Fibroblast of the conjunctiva (primary cell): ENCODE results near the gene RAD54L.
"Not testable (repeated sequence)": the region's sequence is repeated elsewhere in the genome, so short reads cannot be mapped to it uniquely, and the experiment has no call there.

Source experiments
- DNase-seq: peaks from one replicate; pipeline ENCODE4 v3.0.0-alpha.2; 2010; ENCODE audit warnings: low read depth

The RAD54L gene

DNA sequence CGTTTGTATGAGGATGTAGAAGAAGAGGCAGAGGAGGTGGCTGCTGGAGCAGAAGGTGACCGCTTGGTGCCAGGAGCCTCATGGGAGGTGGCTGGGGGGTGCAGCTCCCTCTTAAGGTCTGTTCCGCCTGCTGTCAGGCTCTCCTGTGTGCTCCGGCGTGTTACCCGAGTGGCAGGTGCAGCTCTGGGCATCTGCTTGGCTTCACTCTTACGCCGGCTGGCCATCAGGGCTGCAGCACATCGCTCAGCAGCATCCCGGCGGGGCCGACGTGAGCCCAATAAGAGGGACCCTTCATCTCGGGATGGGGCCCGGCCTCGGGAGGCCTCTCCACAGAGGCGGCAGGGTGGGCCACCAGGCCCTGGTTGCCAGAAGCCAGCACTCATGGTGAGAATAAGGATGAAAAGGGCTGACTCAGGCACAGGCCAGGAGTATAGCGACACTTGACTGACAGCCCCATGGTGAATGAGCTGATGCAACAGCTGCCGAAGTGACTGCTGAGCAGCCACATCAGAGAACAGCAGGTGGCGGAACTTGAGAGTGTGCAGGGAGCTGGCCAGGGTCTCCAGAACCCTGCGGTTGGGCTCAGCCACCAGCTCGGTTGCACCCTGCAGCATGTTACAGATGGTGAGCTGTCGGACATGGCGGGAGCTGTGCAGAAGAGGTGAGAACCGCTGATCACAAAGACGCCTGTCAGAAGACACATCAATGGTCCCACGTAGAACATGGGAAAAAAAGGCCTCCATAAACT is 38.3 kb downstream of the RAD54L start:
- no peak for DNase-seq

DNA sequence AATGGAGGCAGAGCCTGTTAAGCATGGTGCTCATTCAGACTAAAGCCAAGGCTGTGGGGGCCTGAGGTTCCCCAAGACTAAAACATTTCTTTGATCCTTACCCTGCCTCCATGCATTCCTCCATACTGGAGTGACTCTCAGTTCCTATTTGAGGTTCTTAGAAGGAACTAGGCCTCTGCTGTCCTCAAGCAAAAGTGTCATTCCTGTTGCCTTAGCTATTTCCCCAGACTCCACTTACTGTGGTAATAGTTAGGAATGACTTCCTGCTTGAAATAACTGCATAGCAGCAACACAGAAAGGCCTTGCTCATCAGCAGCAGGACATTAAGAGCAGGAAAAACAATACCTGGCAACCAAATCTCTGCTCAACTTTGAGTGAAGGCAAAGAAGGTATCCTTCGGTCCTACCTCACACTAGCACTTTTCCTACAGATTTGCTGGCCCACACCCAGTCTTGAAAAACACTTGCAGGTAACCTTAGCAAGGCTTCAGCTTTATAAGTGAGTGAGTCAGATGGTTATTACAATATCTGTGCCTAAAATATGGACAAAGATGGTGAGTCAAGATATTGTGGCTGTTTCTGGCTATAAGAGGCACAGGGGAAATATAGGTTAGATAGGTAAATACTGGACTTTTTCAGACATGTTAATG is 41.0 kb downstream of the RAD54L start:
- no peak for DNase-seq

DNA sequence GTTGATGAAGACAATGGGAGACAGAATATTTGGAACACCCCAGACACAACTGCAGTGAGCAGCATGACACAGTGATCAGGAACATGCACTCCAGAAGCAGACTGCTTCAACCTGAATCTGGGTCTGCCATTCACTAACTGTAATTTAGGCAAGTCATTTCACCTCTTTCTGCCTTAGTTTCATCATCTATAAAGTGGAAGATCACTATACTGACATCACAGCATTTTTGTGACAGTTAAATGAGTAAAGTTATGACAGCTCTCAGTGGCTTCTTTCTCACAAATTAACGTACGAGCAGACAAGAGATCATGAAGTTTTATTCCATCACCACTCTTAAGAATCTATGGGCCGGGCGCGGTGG is 41.6 kb downstream of the RAD54L start:
- no peak for DNase-seq

DNA sequence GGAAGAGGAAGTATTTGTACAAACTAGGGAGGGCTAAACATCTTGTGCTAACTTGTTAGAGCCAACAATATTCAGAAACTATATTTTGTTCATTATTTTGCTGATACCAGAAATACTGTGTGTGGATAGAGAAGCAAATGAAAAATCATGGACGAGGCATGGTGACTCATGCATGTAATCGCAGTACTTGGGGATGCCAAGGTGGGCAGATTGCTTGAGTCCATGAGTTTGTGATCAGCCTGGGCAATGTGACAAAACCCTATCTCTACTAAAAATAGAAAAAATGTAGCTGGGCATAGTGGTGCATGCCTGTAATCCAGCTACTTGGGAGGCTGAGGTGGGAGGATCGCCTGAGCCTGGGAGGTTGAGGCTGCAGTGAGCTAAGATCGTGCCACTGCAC is 42.4 kb downstream of the RAD54L start:
- no peak for DNase-seq

DNA sequence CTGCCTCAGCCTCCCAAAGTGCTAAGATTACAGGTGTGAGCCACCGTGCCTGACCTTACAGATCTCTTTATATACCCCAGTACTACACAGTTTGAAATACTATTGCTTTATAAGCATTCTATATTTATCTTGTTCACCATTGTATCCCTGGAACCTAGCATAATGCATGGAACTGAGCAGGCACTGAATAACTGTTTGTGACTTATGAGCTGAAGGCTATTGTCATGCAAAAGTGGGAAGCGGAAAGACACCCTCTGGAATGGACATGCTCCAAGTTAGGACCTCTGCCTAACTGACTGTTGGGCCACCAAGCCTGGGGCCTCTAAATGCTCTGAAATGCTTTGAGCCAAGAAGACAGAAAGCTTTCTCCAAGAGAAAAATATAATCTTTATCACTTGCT is 47.7 kb downstream of the RAD54L start:
- DNase-seq: no peak

DNA sequence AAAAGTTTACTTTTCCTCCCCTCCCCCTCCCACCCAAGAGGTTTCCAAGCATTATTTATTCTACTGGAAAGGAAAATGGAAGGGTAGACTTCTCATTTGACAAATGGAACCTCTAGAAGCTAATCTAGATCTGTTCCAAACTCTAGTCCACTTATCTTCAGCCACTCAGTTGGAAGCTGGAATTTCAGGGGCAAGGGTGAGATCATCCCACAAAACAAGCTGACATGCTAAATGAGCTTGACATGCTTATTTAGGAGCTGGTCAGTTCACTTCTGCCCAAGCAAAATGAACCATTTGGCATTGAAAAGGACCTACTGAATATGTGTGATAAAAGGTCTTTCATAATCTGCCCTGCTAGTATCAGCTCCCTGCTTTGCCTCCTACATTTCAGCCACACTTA is 50.8 kb downstream of the RAD54L start:
- DNase-seq: no peak

DNA sequence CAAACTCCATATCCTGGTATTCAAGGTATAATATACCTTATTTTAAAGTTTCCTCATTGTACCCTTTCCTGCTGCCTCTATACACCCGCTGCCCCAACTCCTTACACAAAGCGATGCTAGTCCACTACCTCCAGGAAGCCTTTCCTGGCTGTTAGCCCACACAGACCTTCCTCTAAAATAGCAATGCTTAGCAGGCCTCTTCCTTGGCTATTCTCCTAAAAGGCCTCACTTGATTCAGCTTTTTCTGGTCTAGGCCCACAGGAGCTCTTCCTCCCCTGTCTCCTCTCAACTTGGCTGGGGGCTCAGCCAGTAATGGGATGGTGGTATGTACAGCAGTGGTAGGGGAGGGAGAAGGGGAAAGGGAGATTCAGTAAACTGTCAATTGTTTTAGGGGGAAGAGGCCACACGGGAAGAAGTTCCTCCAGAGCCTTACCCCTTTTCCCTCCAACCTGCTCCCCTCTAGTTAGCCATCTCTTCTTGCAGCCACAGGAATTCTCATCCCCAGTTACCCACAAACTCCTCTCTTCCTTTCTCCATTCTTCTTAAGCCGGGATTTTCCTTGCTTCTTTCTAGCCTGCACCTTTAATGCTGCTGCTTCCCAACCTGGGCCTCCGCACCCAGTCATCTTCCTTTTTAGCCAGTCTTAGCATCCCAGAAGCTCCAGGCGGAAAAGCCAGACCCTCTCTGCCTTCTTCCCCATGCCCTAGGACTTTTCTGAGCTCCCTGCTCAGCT is 53.3 kb downstream of the RAD54L start:
- DNase-seq: no peak

DNA sequence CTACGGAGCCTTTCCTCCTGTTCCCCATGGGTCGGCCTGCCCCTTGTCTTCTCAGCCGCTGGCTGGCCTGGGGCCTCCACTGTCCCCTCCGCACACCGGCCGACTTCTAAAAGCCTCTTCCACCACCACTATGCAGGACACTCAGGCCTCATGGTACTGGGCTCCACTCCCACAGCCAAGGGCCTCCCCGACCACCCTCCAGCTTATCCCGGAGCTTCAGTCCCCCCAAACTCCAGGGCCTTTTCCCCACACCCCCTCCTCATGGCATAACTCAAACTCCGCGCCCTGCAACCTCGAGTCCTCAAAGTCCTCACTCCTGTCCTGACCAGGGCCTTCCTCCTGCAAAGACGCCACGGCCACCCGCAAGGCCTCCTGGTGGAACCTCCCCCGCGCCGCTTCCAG is 53.8 kb downstream of the RAD54L start:
- DNase-seq: no peak

DNA sequence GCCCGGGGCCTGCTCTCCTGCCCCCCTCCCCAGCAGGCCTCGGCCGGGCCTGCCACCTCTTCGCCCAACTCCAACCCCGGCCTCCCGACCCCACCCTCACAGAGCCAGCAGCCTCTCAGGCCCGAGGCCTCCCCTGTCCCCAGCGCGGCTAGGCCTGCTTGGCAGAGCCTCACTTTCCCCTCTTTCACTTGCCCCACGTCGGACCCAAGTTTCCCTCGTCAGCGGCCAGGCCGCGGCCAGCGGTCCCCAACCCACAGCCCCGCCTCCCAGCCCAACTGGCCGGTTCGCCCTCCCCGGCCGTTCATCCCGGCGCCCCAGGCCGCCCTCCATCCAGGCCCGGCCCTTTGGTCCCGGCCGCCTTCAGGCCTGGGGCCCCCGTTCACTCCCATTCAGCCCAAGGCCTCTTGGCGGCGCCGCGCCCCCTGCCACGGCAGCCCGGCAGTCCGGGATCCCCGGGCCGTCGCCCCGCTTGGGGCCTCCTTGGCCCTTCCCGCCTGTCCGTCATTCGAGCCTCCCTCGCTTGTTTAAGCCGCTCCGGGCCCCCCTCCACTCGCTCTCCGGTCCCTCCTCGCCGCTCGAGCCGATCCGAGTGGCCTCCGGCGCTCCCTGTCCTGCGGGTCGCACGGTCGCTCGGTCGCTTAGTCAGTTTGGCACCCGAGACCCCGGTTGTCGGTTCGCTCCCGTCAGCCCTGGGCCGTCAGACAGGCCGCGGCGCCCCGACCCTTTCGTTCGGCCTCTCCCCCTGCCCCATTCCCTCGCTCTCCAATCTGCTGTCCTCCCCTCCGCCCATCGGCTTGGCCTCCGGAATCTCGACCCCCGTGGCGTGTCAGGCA is 54.5 kb downstream of the RAD54L start:
- no peak for DNase-seq

DNA sequence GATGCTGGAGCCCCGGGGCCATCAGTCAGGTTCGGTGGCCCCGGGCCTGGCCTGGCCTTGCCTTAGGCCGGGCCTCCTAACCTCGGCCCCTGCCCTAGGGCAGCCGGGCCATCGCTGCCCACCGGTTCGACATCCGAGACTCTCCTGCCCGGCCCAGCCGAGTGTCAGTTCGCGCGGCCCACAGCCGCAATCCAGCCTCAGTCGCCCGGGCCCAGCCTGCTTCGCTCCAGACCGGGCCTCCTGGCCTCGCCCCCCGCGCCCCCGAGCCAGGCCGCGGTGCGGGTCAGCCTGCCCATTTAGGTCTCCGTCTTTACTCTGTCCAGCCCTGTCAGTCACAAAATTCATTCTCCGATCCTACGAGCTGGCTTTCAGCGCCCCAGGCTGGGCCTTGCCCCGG is 55.1 kb downstream of the RAD54L start:
- no peak for DNase-seq

DNA sequence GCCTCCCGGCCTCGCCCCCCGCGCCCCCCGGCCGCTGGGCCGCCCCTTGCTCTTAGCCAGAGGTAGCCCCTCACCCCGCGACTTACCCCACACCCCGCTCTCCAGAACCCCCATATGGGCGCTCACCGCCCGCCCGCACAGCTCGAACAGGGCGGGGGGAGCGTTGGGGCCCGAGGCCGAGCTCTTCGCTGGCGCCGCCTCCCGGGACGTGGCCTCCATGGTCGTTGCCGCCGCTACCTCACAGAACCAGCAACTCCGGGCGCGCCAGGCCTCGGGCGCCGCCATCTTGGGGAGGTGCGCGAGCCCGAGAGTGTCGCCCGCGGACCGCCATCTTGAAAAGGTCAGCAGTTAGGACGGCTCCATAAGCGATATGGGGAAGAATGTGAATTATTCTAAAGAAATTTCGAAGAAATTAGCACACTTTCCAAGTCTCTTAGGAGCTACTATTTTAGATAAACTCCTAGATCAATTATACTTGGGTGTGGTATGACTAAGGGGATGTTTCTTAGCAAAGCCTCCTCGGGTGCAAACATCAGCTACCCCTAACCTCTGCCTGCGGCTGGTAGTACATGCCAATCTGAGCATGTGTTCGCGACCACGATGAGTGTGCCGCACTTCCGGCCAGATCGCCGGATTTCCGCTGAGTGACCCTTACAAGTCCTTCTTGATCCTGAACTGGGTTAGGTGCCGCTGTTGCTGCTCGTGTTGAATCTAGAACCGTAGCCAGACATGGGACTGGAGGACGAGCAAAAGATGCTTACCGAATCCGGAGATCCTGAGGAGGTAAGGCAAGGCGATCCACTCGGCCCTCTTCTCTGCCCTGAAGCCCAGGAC is 55.7 kb downstream of the RAD54L start, which contains the start of the genes LRRC41 and UQCRH:
TSS of gene LRRC41 (minus strand) at position 579 of the 834 bp plus-strand sequence. CDS start at position 285, 294 bp downstream.
TSS of gene UQCRH (plus strand) at position 661 of the 834 bp plus-strand sequence. CDS start at position 730, 69 bp downstream.
- DNase-seq: peak; percentile 98

DNA sequence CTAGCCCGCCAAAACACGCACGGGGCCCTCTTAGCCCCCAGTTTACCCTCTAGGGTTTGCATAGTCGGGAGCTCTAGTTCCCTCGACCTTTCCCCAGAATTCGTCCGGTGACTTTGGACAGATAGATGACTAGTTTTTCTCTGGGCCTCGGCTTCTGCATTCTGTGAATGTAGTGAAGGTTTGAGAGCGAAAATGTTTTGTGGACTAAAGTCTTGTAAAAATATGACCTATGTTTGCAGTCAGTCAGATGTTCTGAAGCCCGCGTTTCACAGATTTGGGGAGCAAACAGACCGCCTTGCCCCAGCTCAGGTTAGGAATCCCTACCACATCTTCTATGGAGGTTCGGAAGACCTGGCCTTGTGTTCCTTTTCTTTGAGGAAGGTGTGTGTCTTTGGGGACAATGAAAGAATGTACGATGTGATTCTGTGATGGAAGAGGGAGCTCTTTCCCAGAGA is 56.3 kb downstream of the RAD54L start:
- DNase-seq: no peak

DNA sequence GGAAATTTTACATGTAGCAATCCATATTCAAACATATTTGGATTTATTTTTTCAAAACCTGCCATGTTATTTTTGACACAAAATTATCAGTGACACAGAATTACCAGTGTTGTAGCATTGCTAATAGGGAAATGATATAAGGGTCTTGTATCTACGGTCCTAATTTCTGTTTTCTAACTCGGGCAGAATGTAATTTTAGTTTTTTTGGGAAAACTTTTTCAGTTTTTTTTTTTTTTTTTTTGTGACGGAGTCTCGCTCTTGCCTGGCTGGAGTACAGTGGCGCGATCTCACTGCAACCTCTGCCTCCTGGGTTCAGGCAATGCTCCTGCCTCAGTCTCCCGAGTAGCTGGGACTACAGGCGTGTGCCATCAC is 58.6 kb downstream of the RAD54L start:
- DNase-seq: no peak

DNA sequence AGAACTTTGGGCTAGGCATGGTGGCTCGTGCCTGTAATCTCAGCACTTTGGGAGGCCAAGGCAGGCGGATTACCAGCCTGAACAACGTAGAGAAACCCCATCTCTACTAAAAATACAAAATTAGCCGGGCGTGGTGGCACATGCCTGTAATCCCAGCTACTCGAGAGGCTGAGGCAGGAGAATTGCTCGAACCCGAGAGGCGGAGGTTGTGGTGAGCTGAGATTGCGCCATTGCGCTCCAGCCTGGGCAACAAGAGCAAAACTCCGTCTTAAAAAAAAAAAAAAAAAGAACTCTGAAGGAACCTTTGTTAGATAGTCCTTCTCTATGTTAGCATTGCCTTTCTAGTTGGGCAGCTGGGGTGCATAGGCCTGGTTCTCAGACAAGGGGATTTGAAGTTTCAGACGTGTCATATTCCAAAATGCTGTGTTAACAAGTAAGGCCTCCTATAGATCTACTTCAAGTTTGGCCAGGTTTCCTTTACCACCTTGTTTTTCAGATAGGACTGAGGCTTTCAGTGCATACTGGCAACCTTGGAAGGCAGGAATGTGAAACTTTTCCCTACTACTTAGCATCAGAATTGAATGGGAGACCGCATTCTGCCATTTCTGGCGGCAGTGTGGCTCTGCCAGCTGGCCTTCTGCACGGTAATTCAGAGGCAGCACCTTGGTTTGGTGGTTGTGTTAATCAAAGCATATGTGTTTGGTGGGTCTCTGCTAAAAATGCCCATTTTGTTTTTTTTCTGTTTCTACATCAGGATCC is 62.0 kb downstream of the RAD54L start:
- no peak for DNase-seq

DNA sequence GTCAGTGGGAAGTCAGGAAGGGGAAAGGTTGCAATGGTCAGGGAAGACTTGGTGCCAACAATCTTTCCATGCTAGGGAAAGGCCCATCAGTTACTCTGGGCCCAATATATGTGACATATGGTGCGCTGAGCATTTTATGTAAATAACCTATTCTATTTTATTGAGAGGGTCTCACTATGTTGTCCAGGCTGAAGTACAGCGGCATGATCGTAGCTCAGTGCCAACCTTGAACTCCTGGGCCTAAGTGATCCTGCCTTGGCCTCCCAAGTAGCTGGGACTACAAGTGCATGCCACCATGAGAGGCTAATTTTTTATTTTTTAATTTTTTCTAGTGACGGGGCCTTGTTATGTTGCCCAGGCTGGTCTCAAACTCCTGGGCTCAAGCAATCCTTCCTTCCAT is 62.8 kb downstream of the RAD54L start:
- DNase-seq: no peak

DNA sequence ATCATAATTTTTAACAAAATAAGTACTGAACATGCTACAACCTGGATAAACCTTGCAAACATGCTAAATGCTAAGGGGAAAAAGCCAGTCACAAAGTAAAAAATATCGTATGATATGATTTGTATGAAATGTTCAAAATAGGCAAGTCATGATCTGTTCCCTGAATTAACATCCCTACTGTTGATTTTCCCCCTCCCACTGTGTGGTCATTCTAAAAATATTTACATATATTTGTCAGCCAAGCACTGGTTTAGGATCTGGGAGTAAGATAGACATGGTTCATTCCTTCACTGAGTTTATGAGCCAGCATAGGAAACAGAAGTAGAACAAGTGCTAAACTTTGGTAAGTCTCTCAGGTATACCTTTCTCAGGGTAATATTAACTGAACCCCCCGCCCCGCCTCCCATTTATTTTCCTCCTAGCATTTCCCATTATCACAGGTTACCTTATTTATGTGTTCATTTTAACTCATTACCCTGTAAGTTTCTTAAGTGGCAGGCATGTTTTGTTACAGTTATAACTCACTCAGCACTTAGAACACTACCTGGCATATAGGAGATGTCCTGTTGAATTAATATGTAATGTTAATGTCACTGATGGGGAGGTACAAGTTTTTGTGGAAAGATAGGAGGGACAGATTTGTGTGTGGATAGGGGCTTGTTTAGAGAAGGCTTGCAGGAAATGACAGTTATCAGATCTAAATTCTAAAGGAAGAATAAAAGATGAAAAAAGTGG is 68.3 kb downstream of the RAD54L start:
- no peak for DNase-seq

DNA sequence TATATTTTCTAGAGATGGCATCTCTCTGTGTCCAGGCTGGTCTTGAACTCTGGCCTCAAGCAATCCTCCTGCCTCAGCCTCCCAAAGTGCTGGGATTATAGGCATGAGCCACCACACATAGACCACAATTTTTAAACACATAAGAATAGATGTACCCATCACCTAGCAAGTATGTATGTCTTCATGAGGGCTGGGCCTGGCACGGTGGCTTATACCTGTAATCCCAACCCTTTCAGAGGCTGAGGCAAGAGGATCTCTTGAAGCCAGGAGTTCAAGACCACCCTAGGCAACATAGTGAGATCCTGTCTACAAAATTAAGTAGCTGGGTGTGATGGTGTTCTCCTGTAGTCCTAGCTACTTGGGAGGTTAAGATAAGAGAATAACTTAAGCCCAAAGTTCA is 69.8 kb downstream of the RAD54L start:
- DNase-seq: no peak

DNA sequence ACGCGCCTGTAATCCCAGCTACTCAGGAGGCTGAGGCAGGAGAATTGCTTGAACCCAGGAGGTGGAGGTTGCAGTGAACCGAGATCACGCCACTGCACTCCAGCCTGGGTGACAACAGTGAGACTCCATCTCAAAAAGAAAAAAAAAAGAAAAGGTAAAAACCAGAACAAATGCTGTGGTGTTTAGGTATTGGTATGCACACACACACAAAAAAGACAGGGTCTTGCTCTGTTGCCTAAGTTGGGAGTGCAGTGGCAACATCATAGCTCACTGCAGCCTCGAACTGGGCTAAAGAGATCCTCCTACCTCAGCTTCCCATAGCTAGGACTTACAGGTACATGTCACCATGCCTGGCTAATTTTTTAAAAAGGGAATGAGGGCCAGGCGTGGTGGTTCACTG is 71.7 kb downstream of the RAD54L start:
- DNase-seq: not testable (repeated sequence)
